K562 (cell line): Measurements from ENCODE around the gene FBXO27. TPM values are rescaled to one million over a fixed set of nuclear protein-coding genes. Genes with fewer than 3 reads are reported as not detected.

Source experiments
- FOSL1 ChIP-seq: fragments of 200-800 bp; sonication (Bioruptor generic); conservative IDR thresholded peaks from 2 replicates; pipeline ENCODE4 v1.6.1; 2016; ENCODE audit warnings: missing genetic modification characterization, missing compliant biosample characterization
- TBP ChIP-seq: optimal IDR thresholded peaks from 2 replicates; pipeline ENCODE3; 2011; ENCODE audit warnings: low read depth, low read length, improper control_type of control experiment
- ZKSCAN3 ChIP-seq: fragments of 250-450 bp; sonication (Bioruptor Pico); IDR thresholded peaks from 2 replicates; pipeline ENCODE4 v1.4.0; 2020
- ZNF239 ChIP-seq: fragments of 250-450 bp; sonication (Bioruptor Pico); IDR thresholded peaks from 2 replicates; pipeline ENCODE4 v1.4.0; 2020; ENCODE audit warnings: mild to moderate bottlenecking
- polyA plus RNA-seq, 8 experiments: library from polyadenylated mRNA; depleted of rRNA in 4 of 8; stranded (reverse) in 5 of 8; unstranded in 3 of 8; fragments of >200 nt; fragmentation: Nextera tagmentation in 2 of 8; fragmentation: Illumina TruSeq in 1 of 8; extraction: Ambion mirVana in 2 of 8; extraction: Trizol in 1 of 8; gene quantifications; 2 replicates each; pipeline versions ENCODE4 v1.2.1 to v1.2.3, GENCODE V29; 2011 to 2014; ENCODE audit warnings: inconsistent platforms in 1 of 8, missing spikeins in 1 of 8
- total RNA-seq, 7 experiments: library from RNA; depleted of rRNA in 6 of 7; stranded (reverse); fragments of >200 nt in 6 of 7; fragmentation: Illumina TruSeq in 2 of 7; extraction: Trizol in 2 of 7; gene quantifications; 2 replicates each; pipeline versions ENCODE4 v1.2.1 to v1.2.3, GENCODE V29; 2011 to 2021; ENCODE audit warnings: low replicate concordance in 1 of 7
- TF ChIP-seq, protein P1 (sequence below), 2 experiments: fragments of 450-650 bp in 1 of 2; sonication (generic) in 1 of 2; formaldehyde crosslinking in 1 of 2; IDR thresholded peaks; 2 replicates each; pipeline versions ENCODE4 v1.7.1 to v1.9.0; 2016 to 2022; ENCODE audit warnings: inconsistent platforms in 1 of 2, mild to moderate bottlenecking in 1 of 2, missing genetic modification reagents in 1 of 2

FBXO27 gene
- total and polyA plus RNA-seq, 9 of the 15 experiments (the other 6 are each of a cell fraction or from before 2014, with no cell fraction given), result 1.8 to 11.0 (median 6.3) TPM

DNA sequence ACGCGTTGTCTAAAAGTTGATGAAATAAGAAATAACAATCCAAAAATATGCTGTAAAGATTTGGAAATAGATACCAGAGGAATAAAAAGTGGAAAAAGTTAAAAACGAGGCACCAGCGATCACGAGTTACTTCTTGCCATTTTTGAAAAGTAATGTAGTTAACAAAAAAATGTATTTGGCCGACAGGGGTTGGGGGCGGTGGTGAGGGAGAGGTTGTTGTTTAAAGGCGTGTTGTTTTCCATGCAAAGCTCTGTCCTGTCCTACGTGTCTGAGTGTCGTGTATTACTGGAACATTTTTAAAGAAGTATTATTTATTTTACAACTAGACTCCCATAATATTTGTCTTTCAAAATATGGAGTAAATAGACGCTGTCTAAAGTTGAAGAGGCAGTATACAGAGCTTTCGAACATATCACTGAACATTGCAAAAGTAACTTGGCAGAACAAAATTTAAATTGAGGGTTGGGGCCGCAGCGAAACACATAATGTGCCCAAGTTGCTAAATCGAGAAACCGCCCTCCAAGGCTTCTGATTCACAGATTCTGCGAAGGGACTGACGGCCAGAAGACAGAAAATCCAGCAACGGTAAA is 57.6 kb downstream of the FBXO27 start (continued):
- TF ChIP-seq, protein P1, sequence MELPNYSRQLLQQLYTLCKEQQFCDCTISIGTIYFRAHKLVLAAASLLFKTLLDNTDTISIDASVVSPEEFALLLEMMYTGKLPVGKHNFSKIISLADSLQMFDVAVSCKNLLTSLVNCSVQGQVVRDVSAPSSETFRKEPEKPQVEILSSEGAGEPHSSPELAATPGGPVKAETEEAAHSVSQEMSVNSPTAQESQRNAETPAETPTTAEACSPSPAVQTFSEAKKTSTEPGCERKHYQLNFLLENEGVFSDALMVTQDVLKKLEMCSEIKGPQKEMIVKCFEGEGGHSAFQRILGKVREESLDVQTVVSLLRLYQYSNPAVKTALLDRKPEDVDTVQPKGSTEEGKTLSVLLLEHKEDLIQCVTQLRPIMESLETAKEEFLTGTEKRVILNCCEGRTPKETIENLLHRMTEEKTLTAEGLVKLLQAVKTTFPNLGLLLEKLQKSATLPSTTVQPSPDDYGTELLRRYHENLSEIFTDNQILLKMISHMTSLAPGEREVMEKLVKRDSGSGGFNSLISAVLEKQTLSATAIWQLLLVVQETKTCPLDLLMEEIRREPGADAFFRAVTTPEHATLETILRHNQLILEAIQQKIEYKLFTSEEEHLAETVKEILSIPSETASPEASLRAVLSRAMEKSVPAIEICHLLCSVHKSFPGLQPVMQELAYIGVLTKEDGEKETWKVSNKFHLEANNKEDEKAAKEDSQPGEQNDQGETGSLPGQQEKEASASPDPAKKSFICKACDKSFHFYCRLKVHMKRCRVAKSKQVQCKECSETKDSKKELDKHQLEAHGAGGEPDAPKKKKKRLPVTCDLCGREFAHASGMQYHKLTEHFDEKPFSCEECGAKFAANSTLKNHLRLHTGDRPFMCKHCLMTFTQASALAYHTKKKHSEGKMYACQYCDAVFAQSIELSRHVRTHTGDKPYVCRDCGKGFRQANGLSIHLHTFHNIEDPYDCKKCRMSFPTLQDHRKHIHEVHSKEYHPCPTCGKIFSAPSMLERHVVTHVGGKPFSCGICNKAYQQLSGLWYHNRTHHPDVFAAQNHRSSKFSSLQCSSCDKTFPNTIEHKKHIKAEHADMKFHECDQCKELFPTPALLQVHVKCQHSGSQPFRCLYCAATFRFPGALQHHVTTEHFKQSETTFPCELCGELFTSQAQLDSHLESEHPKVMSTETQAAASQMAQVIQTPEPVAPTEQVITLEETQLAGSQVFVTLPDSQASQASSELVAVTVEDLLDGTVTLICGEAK (IDR thresholded peaks at IDR 0.05), result peak; percentile 56; the same call in 1 of the 2 replicates
- TF ChIP-seq, protein P1 (CRISPR knock-in tag; IDR thresholded peaks at IDR 0.05), result no peak
- TF ChIP-seq ZKSCAN3 (CRISPR knock-in tag) (no peak), ZNF239 (CRISPR knock-in tag) (no peak), FOSL1 (tag) (no peak), TBP (peak; percentile 19)
- TF ChIP-seq, all 486 proteins: peak for 12

Other genes with a start within 250 kb of the FBXO27 start
Only the 7 nearest of the 18 such genes appear.
- gene NFKBIB, start 132.6 kb downstream of the FBXO27 start, total RNA-seq (2014; rRNA removed), result 37.6 and 54.8 TPM in 2 replicates
- gene NFKBIB, start 132.6 kb downstream of the FBXO27 start, total RNA-seq (2014; rRNA removed; fragmentation: Illumina TruSeq; extraction: Trizol), result 5.8 and 6.1 TPM in 2 replicates
- 12.9 TPM in 2 replicates for gene NFKBIB, start 132.6 kb downstream of the FBXO27 start, total RNA-seq (2015; rRNA removed; fragmentation: Illumina TruSeq; extraction: Trizol)
- 33.5 and 34.7 TPM in 2 replicates for gene NFKBIB, start 132.6 kb downstream of the FBXO27 start, total RNA-seq (2021)
- 10.4 and 11.7 TPM in 2 replicates for gene NFKBIB, start 132.6 kb downstream of the FBXO27 start, polyA plus RNA-seq (2011; rRNA removed)
- gene NFKBIB, start 132.6 kb downstream of the FBXO27 start, polyA plus RNA-seq (2014; fragmentation: Illumina TruSeq; extraction: Trizol), result 7.2 and 14.4 TPM in 2 replicates
- 1 to 10 TPM; 1.5 to 1.7 TPM for gene NFKBIB, start 132.6 kb downstream of the FBXO27 start, polyA plus RNA-seq (2014; fragmentation: Nextera tagmentation; extraction: Ambion mirVana)
- 44.9 and 46.7 TPM in 2 replicates for gene NFKBIB, start 132.6 kb downstream of the FBXO27 start, polyA plus RNA-seq (2014; rRNA removed)
- gene CCER2, start 120.4 kb downstream of the FBXO27 start, total RNA-seq (2014; rRNA removed), result not detected in 2 replicates
- gene CCER2, start 120.4 kb downstream of the FBXO27 start, total RNA-seq (2014; rRNA removed; fragmentation: Illumina TruSeq; extraction: Trizol), result not detected in 2 replicates
- not detected in 2 replicates for gene CCER2, start 120.4 kb downstream of the FBXO27 start, total RNA-seq (2015; rRNA removed; fragmentation: Illumina TruSeq; extraction: Trizol)
- gene CCER2, start 120.4 kb downstream of the FBXO27 start, total RNA-seq (2021), result 0.40 TPM in 1 of 2 replicates, not detected in the other
- gene CCER2, start 120.4 kb downstream of the FBXO27 start, polyA plus RNA-seq (2011; rRNA removed), result 0.19 and 0.21 TPM in 2 replicates
- not detected in 2 replicates for gene CCER2, start 120.4 kb downstream of the FBXO27 start, polyA plus RNA-seq (2014; fragmentation: Illumina TruSeq; extraction: Trizol)
- not detected for gene CCER2, start 120.4 kb downstream of the FBXO27 start, polyA plus RNA-seq (2014; fragmentation: Nextera tagmentation; extraction: Ambion mirVana)
- 0.13 and 0.68 TPM in 2 replicates for gene CCER2, start 120.4 kb downstream of the FBXO27 start, polyA plus RNA-seq (2014; rRNA removed)
- gene SARS2, start 101.8 kb downstream of the FBXO27 start, total RNA-seq (2014; rRNA removed), result 32.2 and 39.5 TPM in 2 replicates
- gene SARS2, start 101.8 kb downstream of the FBXO27 start, total RNA-seq (2014; rRNA removed; fragmentation: Illumina TruSeq; extraction: Trizol), result 12.8 and 15.5 TPM in 2 replicates
- gene SARS2, start 101.8 kb downstream of the FBXO27 start, total RNA-seq (2015; rRNA removed; fragmentation: Illumina TruSeq; extraction: Trizol), result 36.3 and 38.0 TPM in 2 replicates
- gene SARS2, start 101.8 kb downstream of the FBXO27 start, total RNA-seq (2021), result 50.6 and 59.1 TPM in 2 replicates
- 31.3 and 55.5 TPM in 2 replicates for gene SARS2, start 101.8 kb downstream of the FBXO27 start, polyA plus RNA-seq (2011; rRNA removed)
- 31.7 and 55.2 TPM in 2 replicates for gene SARS2, start 101.8 kb downstream of the FBXO27 start, polyA plus RNA-seq (2014; fragmentation: Illumina TruSeq; extraction: Trizol)
- gene SARS2, start 101.8 kb downstream of the FBXO27 start, polyA plus RNA-seq (2014; fragmentation: Nextera tagmentation; extraction: Ambion mirVana), result 1 to 10 TPM; 3.1 to 7.0 TPM
- 55.5 and 60.3 TPM in 2 replicates for gene SARS2, start 101.8 kb downstream of the FBXO27 start, polyA plus RNA-seq (2014; rRNA removed)
- gene MRPS12, start 101.6 kb downstream of the FBXO27 start, total RNA-seq (2014; rRNA removed), result 174 and 225 TPM in 2 replicates
- gene MRPS12, start 101.6 kb downstream of the FBXO27 start, total RNA-seq (2014; rRNA removed; fragmentation: Illumina TruSeq; extraction: Trizol), result 31.3 and 41.1 TPM in 2 replicates
- 91.9 and 92.7 TPM in 2 replicates for gene MRPS12, start 101.6 kb downstream of the FBXO27 start, total RNA-seq (2015; rRNA removed; fragmentation: Illumina TruSeq; extraction: Trizol)
- 144 and 156 TPM in 2 replicates for gene MRPS12, start 101.6 kb downstream of the FBXO27 start, total RNA-seq (2021)
- gene MRPS12, start 101.6 kb downstream of the FBXO27 start, polyA plus RNA-seq (2011; rRNA removed), result 52.0 and 68.0 TPM in 2 replicates
- gene MRPS12, start 101.6 kb downstream of the FBXO27 start, polyA plus RNA-seq (2014; fragmentation: Illumina TruSeq; extraction: Trizol), result 42.9 and 93.5 TPM in 2 replicates
- gene MRPS12, start 101.6 kb downstream of the FBXO27 start, polyA plus RNA-seq (2014; fragmentation: Nextera tagmentation; extraction: Ambion mirVana), result 10 to 100 TPM in 1 of 2 experiments, 1 to 10 TPM in 1; 8.1 to 34.5 TPM
- 143 and 177 TPM in 2 replicates for gene MRPS12, start 101.6 kb downstream of the FBXO27 start, polyA plus RNA-seq (2014; rRNA removed)
- gene FBXO17, start 56.8 kb downstream of the FBXO27 start, total RNA-seq (2014; rRNA removed), result 20.3 and 22.2 TPM in 2 replicates
- gene FBXO17, start 56.8 kb downstream of the FBXO27 start, total RNA-seq (2014; rRNA removed; fragmentation: Illumina TruSeq; extraction: Trizol), result 8.8 and 12.2 TPM in 2 replicates
- gene FBXO17, start 56.8 kb downstream of the FBXO27 start, total RNA-seq (2015; rRNA removed; fragmentation: Illumina TruSeq; extraction: Trizol), result 13.9 and 14.3 TPM in 2 replicates
- 25.0 and 27.1 TPM in 2 replicates for gene FBXO17, start 56.8 kb downstream of the FBXO27 start, total RNA-seq (2021)
- gene FBXO17, start 56.8 kb downstream of the FBXO27 start, polyA plus RNA-seq (2011; rRNA removed), result 19.0 and 26.6 TPM in 2 replicates
- 20.1 and 24.9 TPM in 2 replicates for gene FBXO17, start 56.8 kb downstream of the FBXO27 start, polyA plus RNA-seq (2014; fragmentation: Illumina TruSeq; extraction: Trizol)
- gene FBXO17, start 56.8 kb downstream of the FBXO27 start, polyA plus RNA-seq (2014; fragmentation: Nextera tagmentation; extraction: Ambion mirVana), result 1 to 10 TPM; 4.1 to 4.9 TPM
- 19.9 and 21.9 TPM in 2 replicates for gene FBXO17, start 56.8 kb downstream of the FBXO27 start, polyA plus RNA-seq (2014; rRNA removed)
- not detected in 2 replicates for gene ACP7, start 51.8 kb upstream of the FBXO27 start, total RNA-seq (2014; rRNA removed)
- gene ACP7, start 51.8 kb upstream of the FBXO27 start, total RNA-seq (2014; rRNA removed; fragmentation: Illumina TruSeq; extraction: Trizol), result not detected in 2 replicates
- gene ACP7, start 51.8 kb upstream of the FBXO27 start, total RNA-seq (2015; rRNA removed; fragmentation: Illumina TruSeq; extraction: Trizol), result not detected in 2 replicates
- gene ACP7, start 51.8 kb upstream of the FBXO27 start, total RNA-seq (2021), result not detected in 2 replicates
- not detected in 2 replicates for gene ACP7, start 51.8 kb upstream of the FBXO27 start, polyA plus RNA-seq (2011; rRNA removed)
- not detected in 2 replicates for gene ACP7, start 51.8 kb upstream of the FBXO27 start, polyA plus RNA-seq (2014; fragmentation: Illumina TruSeq; extraction: Trizol)
- not detected for gene ACP7, start 51.8 kb upstream of the FBXO27 start, polyA plus RNA-seq (2014; fragmentation: Nextera tagmentation; extraction: Ambion mirVana)
- not detected in 2 replicates for gene ACP7, start 51.8 kb upstream of the FBXO27 start, polyA plus RNA-seq (2014; rRNA removed)
- gene PAK4, start 93.2 kb upstream of the FBXO27 start, total RNA-seq (2014; rRNA removed), result 5.8 and 9.2 TPM in 2 replicates
- 1.6 and 2.6 TPM in 2 replicates for gene PAK4, start 93.2 kb upstream of the FBXO27 start, total RNA-seq (2014; rRNA removed; fragmentation: Illumina TruSeq; extraction: Trizol)
- 5.4 and 6.3 TPM in 2 replicates for gene PAK4, start 93.2 kb upstream of the FBXO27 start, total RNA-seq (2015; rRNA removed; fragmentation: Illumina TruSeq; extraction: Trizol)
- gene PAK4, start 93.2 kb upstream of the FBXO27 start, total RNA-seq (2021), result 33.1 and 33.5 TPM in 2 replicates
- 6.0 and 12.1 TPM in 2 replicates for gene PAK4, start 93.2 kb upstream of the FBXO27 start, polyA plus RNA-seq (2011; rRNA removed)
- gene PAK4, start 93.2 kb upstream of the FBXO27 start, polyA plus RNA-seq (2014; fragmentation: Illumina TruSeq; extraction: Trizol), result 10.6 and 22.2 TPM in 2 replicates
- under 1 TPM; 0.21 to 0.46 TPM for gene PAK4, start 93.2 kb upstream of the FBXO27 start, polyA plus RNA-seq (2014; fragmentation: Nextera tagmentation; extraction: Ambion mirVana)
- gene PAK4, start 93.2 kb upstream of the FBXO27 start, polyA plus RNA-seq (2014; rRNA removed), result 11.5 and 14.4 TPM in 2 replicates